PC-3 (cell line): ENCODE data around the gene MUCL3. TPM values are rescaled to one million over a fixed set of nuclear protein-coding genes. Genes with fewer than 3 reads are reported as not detected.

Experiments used
- ATAC-seq: fragments of 200-7000 bp; cut with Tn5 transposase; 2 replicates; pipeline ENCODE4 v1.9.1; 2020; ENCODE audit warnings: mild to moderate bottlenecking, moderate library complexity
- BruUV-seq: library from RNA; stranded (reverse); fragments of 400-500 nt; replicated peaks from 2 replicates; lab custom pipeline; 2021; lab: Mats Ljungman, UMichigan
- CTCF ChIA-PET: fragments of 300-600 bp; sonication (Branson Sonifier 250); formaldehyde crosslinking; loops from one replicate; lab custom pipeline; 2022; ENCODE audit warnings: antibody characterized with exemption; lab: Charles Lee
- POLR2A ChIA-PET: fragments of 300-600 bp; sonication (Branson Sonifier 250); formaldehyde crosslinking; loops from one replicate; lab custom pipeline; 2022; ENCODE audit warnings: antibody characterized with exemption; ENCODE audit not compliant: unreplicated experiment; lab: Charles Lee
- DNase-seq: peaks from one replicate; pipeline ENCODE4 v3.0.0-alpha.2; 2015
- H2AFZ ChIP-seq: fragments of 300-600 bp; sonication (generic); 2 replicates; pipeline ENCODE4 v1.6.0; 2016; ENCODE audit warnings: antibody characterized with exemption, low read length
- H3F3A ChIP-seq: fragments of 300-600 bp; sonication (generic); one replicate; pipeline ENCODE4 v1.6.0; 2017; ENCODE audit warnings: antibody characterized with exemption, low read length, control low read depth, mild to moderate bottlenecking; ENCODE audit not compliant: unreplicated experiment
- H3K27ac ChIP-seq: fragments of 300-600 bp; sonication (generic); 2 replicates; pipeline ENCODE4 v1.5.1; 2016; ENCODE audit warnings: mild to moderate bottlenecking, low read length
- H3K27me3 ChIP-seq: fragments of 300-600 bp; sonication (generic); 2 replicates; pipeline ENCODE4 v1.6.1; 2016; ENCODE audit warnings: low read length, mixed read lengths
- H3K36me3 ChIP-seq: fragments of 300-600 bp; sonication (generic); 2 replicates; pipeline ENCODE4 v1.6.1; 2016; ENCODE audit warnings: low read depth, mixed run types, low read length, mixed read lengths
- H3K4me1 ChIP-seq: fragments of 300-600 bp; sonication (generic); 2 replicates; pipeline ENCODE4 v1.5.1; 2016; ENCODE audit warnings: low read length; ENCODE audit not compliant: insufficient read depth
- H3K4me2 ChIP-seq: fragments of 300-600 bp; sonication (generic); 2 replicates; pipeline ENCODE4 v1.6.0; 2016; ENCODE audit warnings: low read length
- H3K4me3 ChIP-seq: fragments of 300-600 bp; sonication (generic); 2 replicates; pipeline ENCODE4 v1.5.1; 2016; ENCODE audit warnings: mild to moderate bottlenecking, low read length, mixed read lengths
- H3K79me2 ChIP-seq: fragments of 300-600 bp; sonication (generic); 2 replicates; pipeline ENCODE4 v1.6.1; 2017; ENCODE audit warnings: low read length, mixed read lengths
- H3K9ac ChIP-seq: fragments of 300-600 bp; sonication (generic); 2 replicates; pipeline ENCODE4 v1.6.0; 2016; ENCODE audit warnings: mild to moderate bottlenecking, low read length
- H3K9me2 ChIP-seq: fragments of 300-600 bp; sonication (generic); replicated peaks from 2 replicates; pipeline ENCODE4 v1.6.1; 2016; ENCODE audit warnings: mixed run types, low read length, mixed read lengths
- H3K9me3 ChIP-seq: fragments of 300-600 bp; sonication (generic); 2 replicates; pipeline ENCODE4 v1.6.1; 2016; ENCODE audit warnings: low read length, mixed read lengths
- H4K20me1 ChIP-seq: fragments of 300-600 bp; sonication (generic); 2 replicates; pipeline ENCODE4 v1.6.1; 2016; ENCODE audit warnings: low read length, mixed read lengths
- EZH2 ChIP-seq: fragments of 300-600 bp; sonication (generic); IDR thresholded peaks from one replicate; pipeline ENCODE4 v1.6.1; 2017; ENCODE audit warnings: antibody characterized with exemption, mild to moderate bottlenecking, low read length; ENCODE audit not compliant: unreplicated experiment
- EZH2phosphoT487 ChIP-seq: fragments of 300-600 bp; sonication (generic); IDR thresholded peaks from 2 replicates; pipeline ENCODE4 v1.6.1; 2018; ENCODE audit warnings: mild to moderate bottlenecking, antibody characterized with exemption, low read length, borderline replicate concordance
- intact Hi-C: fragments of 100-400 bp; cut with micrococcal nuclease; formaldehyde crosslinking; loops from 2 replicates; pipeline ENCODE4 v1.9.0; 2023
- total RNA-seq: library from RNA; depleted of rRNA; stranded (reverse); fragments of >200 nt; gene quantifications from 2 replicates; pipeline ENCODE4 v1.2.3, GENCODE V29; 2014
- TF ChIP-seq, protein P1 (sequence below): fragments of 300-600 bp; sonication (generic); conservative IDR thresholded peaks from 2 replicates; pipeline ENCODE4 v1.5.1; 2017; ENCODE audit warnings: antibody characterized with exemption, low read depth, mild to moderate bottlenecking, low read length

Gene MUCL3
- total RNA-seq, 1 experiment from 2014 or later, result 0.04 TPM

DNA sequence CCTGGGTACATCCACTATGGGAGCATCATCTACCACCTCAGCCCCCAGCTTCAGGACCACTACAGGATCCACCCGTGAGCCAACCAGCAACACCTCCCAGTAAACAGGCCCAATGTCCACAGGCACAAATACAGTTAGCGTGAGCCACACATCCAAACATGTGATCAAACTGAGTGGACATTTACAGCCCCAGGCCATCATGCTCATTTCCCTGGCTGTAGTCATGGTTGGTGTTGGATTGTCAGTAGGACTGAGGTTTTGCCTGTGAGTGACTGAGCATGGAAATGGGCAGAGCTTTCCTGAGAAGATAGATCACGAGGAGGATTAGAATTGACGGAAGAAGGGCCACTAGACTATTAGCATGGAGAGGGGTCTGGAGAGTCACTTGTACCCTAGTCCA is 32.0 kb downstream of the MUCL3 start:
- no TSS peak for BruUV-seq
- TF ChIP-seq EZH2phosphoT487, result no peak
- TF ChIP-seq, protein P1, sequence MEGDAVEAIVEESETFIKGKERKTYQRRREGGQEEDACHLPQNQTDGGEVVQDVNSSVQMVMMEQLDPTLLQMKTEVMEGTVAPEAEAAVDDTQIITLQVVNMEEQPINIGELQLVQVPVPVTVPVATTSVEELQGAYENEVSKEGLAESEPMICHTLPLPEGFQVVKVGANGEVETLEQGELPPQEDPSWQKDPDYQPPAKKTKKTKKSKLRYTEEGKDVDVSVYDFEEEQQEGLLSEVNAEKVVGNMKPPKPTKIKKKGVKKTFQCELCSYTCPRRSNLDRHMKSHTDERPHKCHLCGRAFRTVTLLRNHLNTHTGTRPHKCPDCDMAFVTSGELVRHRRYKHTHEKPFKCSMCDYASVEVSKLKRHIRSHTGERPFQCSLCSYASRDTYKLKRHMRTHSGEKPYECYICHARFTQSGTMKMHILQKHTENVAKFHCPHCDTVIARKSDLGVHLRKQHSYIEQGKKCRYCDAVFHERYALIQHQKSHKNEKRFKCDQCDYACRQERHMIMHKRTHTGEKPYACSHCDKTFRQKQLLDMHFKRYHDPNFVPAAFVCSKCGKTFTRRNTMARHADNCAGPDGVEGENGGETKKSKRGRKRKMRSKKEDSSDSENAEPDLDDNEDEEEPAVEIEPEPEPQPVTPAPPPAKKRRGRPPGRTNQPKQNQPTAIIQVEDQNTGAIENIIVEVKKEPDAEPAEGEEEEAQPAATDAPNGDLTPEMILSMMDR, result no peak
- TF ChIP-seq EZH2, result no peak
- H3K79me2 ChIP-seq, result no peaks in the 10 kb centered on the region
- no peaks in the 10 kb centered on the region for H3F3A ChIP-seq
- ChIA-PET POLR2A (interaction anchor here (0.6 kb wide), 1 partner anchor 17 kb away, joined by 3 read pairs; no protein-coding TSS in a partner anchor), CTCF (no interaction called here)
- no peak for DNase-seq
- H2AFZ ChIP-seq, result no peak overlapping the region
- intact Hi-C loops, result no loop called here
- no peak overlapping the region for H3K9ac ChIP-seq
- peaks cover 10% of the 10 kb centered on the region; the same call in 1 of the 2 replicates for H3K4me1 ChIP-seq
- no peak for ATAC-seq
- no peak overlapping the region for H3K4me3 ChIP-seq
- H3K27me3 ChIP-seq, result no peaks in the 10 kb centered on the region
- H3K4me2 ChIP-seq, result no peak overlapping the region
- no peaks in the 10 kb centered on the region for H4K20me1 ChIP-seq
- H3K9me3 ChIP-seq, result no peaks in the 10 kb centered on the region
- H3K27ac ChIP-seq, result no peak overlapping the region
- no peaks in the 10 kb centered on the region for H3K36me3 ChIP-seq
- H3K9me2 ChIP-seq, result no peaks in the 10 kb centered on the region

DNA sequence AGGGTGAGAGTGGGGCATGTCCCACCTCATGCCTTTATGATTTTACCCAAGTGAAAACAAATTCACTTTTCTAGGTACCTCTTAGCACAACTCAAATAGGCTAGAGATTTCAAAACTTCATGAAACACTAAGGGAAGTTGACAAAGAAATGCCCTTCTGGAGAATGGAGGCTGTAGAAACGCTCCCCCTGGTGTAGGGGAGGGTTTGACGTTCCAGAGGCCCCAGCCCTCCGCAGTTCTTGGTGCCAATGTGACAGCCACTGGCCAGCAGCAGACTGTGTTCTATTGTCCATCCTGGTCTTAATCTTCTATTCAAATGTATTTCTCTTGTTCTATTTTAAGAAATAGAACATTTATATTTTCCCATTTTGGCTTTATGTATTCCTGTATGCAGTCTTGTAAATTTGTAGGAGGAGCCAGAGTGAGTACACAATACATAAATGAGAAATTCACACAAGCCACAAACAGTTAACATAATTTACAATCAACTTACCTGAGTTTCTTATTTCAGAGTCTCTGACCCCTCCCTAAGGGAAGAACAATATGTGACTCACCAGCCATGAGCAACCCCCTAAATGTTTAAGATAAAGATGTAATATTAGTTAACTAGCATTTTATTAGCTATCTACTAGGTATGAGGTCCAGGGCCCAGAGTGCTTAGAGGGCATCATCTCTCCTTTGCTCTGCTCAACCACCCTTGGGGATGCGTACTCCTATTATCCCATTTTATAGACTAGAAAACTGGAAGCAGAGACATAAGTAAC is 33.9 kb downstream of the MUCL3 start:
- no peak overlapping the region for H3K4me3 ChIP-seq
- H2AFZ ChIP-seq, result no peak overlapping the region
- H3K9me2 ChIP-seq, result no peaks in the 10 kb centered on the region
- H3K27me3 ChIP-seq, result no peaks in the 10 kb centered on the region
- H4K20me1 ChIP-seq, result no peaks in the 10 kb centered on the region
- intact Hi-C loops, result no loop called here
- no peak overlapping the region for H3K9ac ChIP-seq
- TF ChIP-seq, protein P1, result no peak
- TF ChIP-seq EZH2 (no peak), EZH2phosphoT487 (no peak)
- H3K79me2 ChIP-seq, result no peaks in the 10 kb centered on the region
- H3K9me3 ChIP-seq, result no peaks in the 10 kb centered on the region
- ATAC-seq (peak; percentile 80), DNase-seq (peak; percentile 55)
- no TSS peak for BruUV-seq
- no peak overlapping the region for H3K27ac ChIP-seq
- H3K4me1 ChIP-seq, result peaks cover 10% of the 10 kb centered on the region; the same call in 1 of the 2 replicates
- no peaks in the 10 kb centered on the region for H3F3A ChIP-seq
- H3K4me2 ChIP-seq, result no peak overlapping the region
- no peaks in the 10 kb centered on the region for H3K36me3 ChIP-seq
- ChIA-PET POLR2A (no interaction called here), CTCF (interaction anchor here (1.0 kb wide), 1 partner anchor 59 kb away, joined by 3 read pairs; no protein-coding TSS in a partner anchor)

DNA sequence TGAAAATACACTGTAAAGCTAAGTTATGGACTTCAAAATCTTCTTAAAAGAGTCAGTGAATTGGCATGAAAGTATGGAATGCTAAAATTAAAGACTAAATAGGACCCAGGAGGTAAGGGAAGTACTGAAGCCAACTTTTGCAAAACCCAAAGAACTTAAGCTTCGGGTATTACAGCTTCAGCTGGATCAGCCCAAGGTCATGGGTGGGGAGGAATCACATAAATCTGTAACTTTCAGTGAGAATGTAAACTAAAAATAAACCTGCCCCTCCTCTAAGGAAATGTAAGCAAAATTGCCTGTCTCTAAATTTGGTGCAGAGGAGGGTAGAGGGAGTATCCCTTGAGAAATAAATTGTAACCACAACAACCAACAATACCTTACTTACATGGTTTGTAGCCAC is 38.4 kb downstream of the MUCL3 start:
- H3K79me2 ChIP-seq, result no peaks in the 10 kb centered on the region
- TF ChIP-seq EZH2 (no peak), EZH2phosphoT487 (no peak)
- TF ChIP-seq, protein P1, result no peak
- POLR2A ChIA-PET, result no interaction called here

More for the DNA sequence above, 38.4 kb downstream of the MUCL3 start:
- no TSS peak for BruUV-seq
- intact Hi-C loops, result no loop called here
- no peak overlapping the region for H2AFZ ChIP-seq
- H3K36me3 ChIP-seq, result no peaks in the 10 kb centered on the region
- ATAC-seq (no peak), DNase-seq (no peak)
- no peaks in the 10 kb centered on the region for H3K9me3 ChIP-seq
- H3F3A ChIP-seq, result no peaks in the 10 kb centered on the region
- H3K27me3 ChIP-seq, result no peaks in the 10 kb centered on the region
- H4K20me1 ChIP-seq, result no peaks in the 10 kb centered on the region
- H3K9me2 ChIP-seq, result no peaks in the 10 kb centered on the region
- H3K27ac ChIP-seq, result no peak overlapping the region
- CTCF ChIA-PET, result no interaction called here
- no peak overlapping the region for H3K4me3 ChIP-seq
- H3K4me1 ChIP-seq, result peaks cover 13% of the 10 kb centered on the region; the same call in 1 of the 2 replicates
- no peak overlapping the region for H3K4me2 ChIP-seq
- H3K9ac ChIP-seq, result no peak overlapping the region
